ENCODE data around the gene NCKAP5. TPM values are rescaled to one million over a fixed set of nuclear protein-coding genes. Genes with fewer than 3 reads are reported as not detected.
"Not testable (repeated sequence)": the region's sequence is repeated elsewhere in the genome, so short reads cannot be mapped to it uniquely, and the experiment has no call there.

NCKAP5 gene
- total RNA-seq, 1 experiment from 2014 or later, result 0.47 TPM

- DNase-seq (ENCODE audit: low read depth), result no peak
These were observed 723.7 kb downstream of the NCKAP5 start for GRCh38 chr2:132844585-132844984.

- DNase-seq (ENCODE audit: low read depth), result peak; percentile 15
These were observed 730.5 kb downstream of the NCKAP5 start for GRCh38 chr2:132837769-132838168.

GRCh38 chr2:132830321-132830827, 737.9 kb downstream of the NCKAP5 start:
- no peak for DNase-seq (ENCODE audit: low read depth)

GRCh38 chr2:132825601-132826000, 742.7 kb downstream of the NCKAP5 start:
- no peak for DNase-seq (ENCODE audit: low read depth)

- DNase-seq (ENCODE audit: low read depth), result peak; percentile 85
These were observed 743.5 kb downstream of the NCKAP5 start for GRCh38 chr2:132824716-132825115.

GRCh38 chr2:132816234-132816633, 752.0 kb downstream of the NCKAP5 start:
- DNase-seq (ENCODE audit: low read depth), result peak; percentile 40

- peak; percentile 71 for DNase-seq (ENCODE audit: low read depth)
These were observed 752.7 kb downstream of the NCKAP5 start for GRCh38 chr2:132815516-132815915.

- DNase-seq (ENCODE audit: low read depth), result no peak
These were observed 753.6 kb downstream of the NCKAP5 start for GRCh38 chr2:132814651-132815050.

GRCh38 chr2:132813422-132813821, 754.8 kb downstream of the NCKAP5 start:
- DNase-seq (ENCODE audit: low read depth), result no peak

GRCh38 chr2:132811148-132811915, 756.9 kb downstream of the NCKAP5 start:
- DNase-seq (ENCODE audit: low read depth), result no peak

GRCh38 chr2:132809962-132810361, 758.3 kb downstream of the NCKAP5 start:
- DNase-seq (ENCODE audit: low read depth), result not testable (repeated sequence)

GRCh38 chr2:132804051-132804450, 764.2 kb downstream of the NCKAP5 start:
- peak; percentile 85 for DNase-seq (ENCODE audit: low read depth)

GRCh38 chr2:132798341-132798740, 769.9 kb downstream of the NCKAP5 start:
- no peak for DNase-seq (ENCODE audit: low read depth)

GRCh38 chr2:132797556-132797955, 770.7 kb downstream of the NCKAP5 start:
- DNase-seq (ENCODE audit: low read depth), result peak; percentile 59

- no peak for DNase-seq (ENCODE audit: low read depth)
These were observed 771.2 kb downstream of the NCKAP5 start for GRCh38 chr2:132797071-132797470.

GRCh38 chr2:132795220-132795619, 773.0 kb downstream of the NCKAP5 start:
- no peak for DNase-seq (ENCODE audit: low read depth)

GRCh38 chr2:132793532-132793931, 774.7 kb downstream of the NCKAP5 start:
- DNase-seq (ENCODE audit: low read depth), result no peak

GRCh38 chr2:132790207-132790785, 778.0 kb downstream of the NCKAP5 start:
- DNase-seq (ENCODE audit: low read depth), result no peak

- no peak for DNase-seq (ENCODE audit: low read depth)
These were observed 779.2 kb downstream of the NCKAP5 start for GRCh38 chr2:132789066-132789465.

GRCh38 chr2:132788310-132788838, 779.9 kb downstream of the NCKAP5 start:
- no peak for DNase-seq (ENCODE audit: low read depth)

GRCh38 chr2:132783883-132784282, 784.4 kb downstream of the NCKAP5 start:
- no peak for DNase-seq (ENCODE audit: low read depth)

- DNase-seq (ENCODE audit: low read depth), result no peak
These were observed 786.0 kb downstream of the NCKAP5 start for GRCh38 chr2:132782176-132782783.

Data from HT1080 (cell line).